ENCODE measurements around the gene PCBP3. TPM values are rescaled to one million over a fixed set of nuclear protein-coding genes. Genes with fewer than 3 reads are reported as not detected.

The PCBP3 gene
- total and polyA plus RNA-seq, 8 donors = 0.83 to 4.3 (median 1.7) TPM

- no peak for TF ChIP-seq CTCF (IDR thresholded peaks at IDR 0.05)
- Histone ChIP-seq H3K4me3 (no peak overlapping the region), H3K4me1 (no peaks in the 10 kb centered on the region), H3K36me3 (no peaks in the 10 kb centered on the region), H3K27ac (no peak overlapping the region), H3K27me3 (no peaks in the 10 kb centered on the region), H3K9me3 (no peaks in the 10 kb centered on the region)
- ATAC-seq = peak in 1 of 4 donors; percentile 54
- 56 to 61% methylated on average over 18 of the region's 18 CpGs for WGBS, 2 donors
- intact Hi-C loops (cut with DNase I) = no loop called here
- no peak for FAIRE-seq
- DNase-seq = no peak
These were observed 104.4 kb downstream of the PCBP3 start for GRCh38 chr21:45747802-45748445.

GRCh38 chr21:45748593-45748992, 105.1 kb downstream of the PCBP3 start:
- WGBS, 2 donors = 56 to 73% methylated on average over 7 of the region's 7 CpGs
- Histone ChIP-seq H3K4me3 (no peak overlapping the region), H3K27ac (no peak overlapping the region), H3K36me3 (no peaks in the 10 kb centered on the region), H3K27me3 (no peaks in the 10 kb centered on the region), H3K9me3 (no peaks in the 10 kb centered on the region), H3K4me1 (no peaks in the 10 kb centered on the region)
- ATAC-seq (no peak), FAIRE-seq (no peak), DNase-seq (no peak)
- intact Hi-C loops (cut with DNase I) = no loop called here
- TF ChIP-seq CTCF (IDR thresholded peaks at IDR 0.05) = no peak

- Histone ChIP-seq H3K27me3 (no peaks in the 10 kb centered on the region), H3K4me3 (no peak overlapping the region), H3K36me3 (no peaks in the 10 kb centered on the region), H3K27ac (no peak overlapping the region), H3K4me1 (no peaks in the 10 kb centered on the region), H3K9me3 (no peaks in the 10 kb centered on the region)
- 73 to 83% methylated on average over 15 of the region's 15 CpGs for WGBS, 2 donors
- intact Hi-C loops (cut with DNase I) = no loop called here
- ATAC-seq (no peak), DNase-seq (no peak), FAIRE-seq (no peak)
- TF ChIP-seq CTCF (IDR thresholded peaks at IDR 0.05) = no peak
These were observed 106.4 kb downstream of the PCBP3 start for GRCh38 chr21:45749974-45750373.

GRCh38 chr21:45750936-45751335, 107.4 kb downstream of the PCBP3 start:
- H3K27me3 ChIP-seq = no peaks in the 10 kb centered on the region
- no peak for TF ChIP-seq CTCF (IDR thresholded peaks at IDR 0.05)
- ATAC-seq (no peak), FAIRE-seq (no peak), DNase-seq (no peak)
- no peaks in the 10 kb centered on the region for H3K4me1 ChIP-seq
- intact Hi-C loops (cut with DNase I) = no loop called here
- no peaks in the 10 kb centered on the region for H3K36me3 ChIP-seq
- no peak overlapping the region for H3K27ac ChIP-seq
- H3K4me3 ChIP-seq = no peak overlapping the region
- H3K9me3 ChIP-seq = no peaks in the 10 kb centered on the region
- WGBS, 2 donors = 47 to 58% methylated on average over 5 of the region's 5 CpGs

GRCh38 chr21:45753445-45753844, 109.9 kb downstream of the PCBP3 start:
- WGBS, 2 donors = 47 to 73% methylated on average over 1 of the region's 1 CpG
- no peaks in the 10 kb centered on the region for H3K36me3 ChIP-seq
- TF ChIP-seq CTCF (IDR thresholded peaks at IDR 0.05) = no peak

More at GRCh38 chr21:45753445-45753844, 109.9 kb downstream of the PCBP3 start:
- ATAC-seq (no peak), FAIRE-seq (no peak), DNase-seq (no peak)
- Histone ChIP-seq H3K4me1 (no peaks in the 10 kb centered on the region), H3K4me3 (no peak overlapping the region), H3K9me3 (no peaks in the 10 kb centered on the region), H3K27ac (no peak overlapping the region), H3K27me3 (no peaks in the 10 kb centered on the region)
- intact Hi-C loops (cut with DNase I) = no loop called here

Measured in pancreas (tissue), 10 donors.